HepG2 (cell line): ENCODE results near the gene ATRNL1. TPM values are rescaled to one million over a fixed set of nuclear protein-coding genes. Genes with fewer than 3 reads are reported as not detected.

Source experiments
- ATAC-seq: fragments of 200-7000 bp; cut with Tn5 transposase; 3 replicates; pipeline ENCODE4 v1.9.1; 2020; ENCODE audit warnings: mild to moderate bottlenecking, moderate library complexity
- BruUV-seq: library from RNA; stranded (reverse); fragments of 400-500 nt; replicated peaks from 2 replicates; lab custom pipeline; 2021; lab: Mats Ljungman, UMichigan
- CTCF ChIA-PET: fragments of 300-600 bp; formaldehyde crosslinking; extraction: SDS; loops from one replicate; lab custom pipeline; 2021; ENCODE audit warnings: low total read pairs, inconsistent platforms, low intra/inter-chr PET ratio; lab: Yijun Ruan, JAX
- POLR2A ChIA-PET: fragments of 350-600 bp; sonication (Branson Sonifier 250); formaldehyde crosslinking; loops from one replicate; lab custom pipeline; 2020; ENCODE audit warnings: antibody characterized with exemption, inconsistent platforms; lab: Yijun Ruan, JAX
- DNase-seq: peaks from one replicate; pipeline ENCODE4 v3.0.0-alpha.2; 2015; ENCODE audit warnings: low spot score
- FAIRE-seq: peaks from 3 replicates; lab custom pipeline; 2011; peaks lifted over from hg19 to GRCh38; lab: Jason Lieb, UNC
- H2AFZ ChIP-seq: one replicate; pipeline ENCODE4 v1.6.1; 2011; ENCODE audit warnings: low read length, inconsistent platforms
- H3K27ac ChIP-seq: fragments of 300-600 bp; 3 replicates; pipeline ENCODE4 v1.8.0; 2011; ENCODE audit warnings: mixed run types, mild to moderate bottlenecking, mixed read lengths, low read length, inconsistent platforms; ENCODE audit not compliant: insufficient read depth; ENCODE audit errors: extremely low read length
- H3K27me3 ChIP-seq, 2 experiments: fragments of 200-600 bp in 1 of 2; 2 replicates in 1 of 2; 3 replicates in 1 of 2; pipeline versions ENCODE4 v1.6.0 to v1.8.0; 2011; ENCODE audit warnings: low read length in 2 of 2, mild to moderate bottlenecking in 2 of 2, moderate library complexity in 2 of 2, inconsistent platforms in 1 of 2; ENCODE audit not compliant: insufficient read depth in 2 of 2, control insufficient read depth in 1 of 2
- H3K36me3 ChIP-seq, 2 experiments: fragments of 200-600 bp in 1 of 2; replicated peaks in 1 of 2; 2 replicates in 1 of 2; 3 replicates in 1 of 2; pipeline versions ENCODE4 v1.5.1 to v1.8.0; 2011; ENCODE audit warnings: low read length in 2 of 2, inconsistent platforms in 1 of 2; ENCODE audit not compliant: insufficient read depth in 2 of 2, control insufficient read depth in 1 of 2
- H3K4me1 ChIP-seq: 2 replicates; pipeline ENCODE4 v1.5.1; 2012; ENCODE audit warnings: low read length, inconsistent platforms; ENCODE audit not compliant: insufficient read depth
- H3K4me2 ChIP-seq: 2 replicates; pipeline ENCODE4 v1.6.0; 2011; ENCODE audit warnings: low read depth, low read length, inconsistent platforms
- H3K4me3 ChIP-seq, 3 experiments: fragments of 200-600 bp in 1 of 3; sonication (generic), shearing (Covaris generic) in 1 of 3; replicated peaks in 1 of 3; 2 replicates each; pipeline ENCODE4 v1.5.1; 2011 to 2016; ENCODE audit warnings: low read length in 3 of 3, inconsistent platforms in 2 of 3, low read depth in 2 of 3, mild to moderate bottlenecking in 2 of 3, control low read depth in 1 of 3, mixed read lengths in 1 of 3; ENCODE audit not compliant: insufficient read depth in 1 of 3
- H3K79me2 ChIP-seq: one replicate; pipeline ENCODE4 v1.6.1; 2011; ENCODE audit warnings: low read length, inconsistent platforms; ENCODE audit not compliant: insufficient read depth
- H3K9ac ChIP-seq: 2 replicates; pipeline ENCODE4 v1.6.0; 2011; ENCODE audit warnings: mild to moderate bottlenecking, low read depth, low read length, inconsistent platforms; ENCODE audit not compliant: insufficient read depth
- H3K9me3 ChIP-seq: 2 replicates; pipeline ENCODE4 v1.5.1; 2012; ENCODE audit warnings: mild to moderate bottlenecking, low read length
- H4K20me1 ChIP-seq: 2 replicates; pipeline ENCODE4 v1.6.0; 2011; ENCODE audit warnings: inconsistent platforms, mild to moderate bottlenecking, low read length, moderate library complexity; ENCODE audit not compliant: insufficient read depth
- HNRNPUL1 ChIP-seq: fragments of 200-400 bp; formaldehyde crosslinking; IDR thresholded peaks from 2 replicates; pipeline ENCODE4 v1.6.1; 2017; ENCODE audit warnings: low read depth, mild to moderate bottlenecking, low read length, moderate library complexity
- KLF13 ChIP-seq: sonication (generic); formaldehyde crosslinking; IDR thresholded peaks from 2 replicates; pipeline ENCODE4 v1.4.0; 2020; ENCODE audit warnings: mild to moderate bottlenecking, missing genetic modification reagents
- MTA1 ChIP-seq: sonication (generic); formaldehyde crosslinking; IDR thresholded peaks from 2 replicates; pipeline ENCODE4 v1.4.0; 2020; ENCODE audit warnings: missing genetic modification reagents, mild to moderate bottlenecking, borderline replicate concordance
- NR2F6 ChIP-seq, 2 experiments: IDR thresholded peaks; 2 replicates each; pipeline ENCODE4 v1.6.1; 2016; ENCODE audit warnings: antibody characterized with exemption in 1 of 2, mild to moderate bottlenecking in 1 of 2
- REXO4 ChIP-seq: sonication (generic); formaldehyde crosslinking; IDR thresholded peaks from 2 replicates; pipeline ENCODE4 v1.8.0; 2022; ENCODE audit warnings: missing genetic modification reagents, mild to moderate bottlenecking, borderline replicate concordance
- ZFX ChIP-seq: sonication (generic); formaldehyde crosslinking; IDR thresholded peaks from 2 replicates; pipeline ENCODE4 v1.4.0; 2020; ENCODE audit warnings: mild to moderate bottlenecking, low read depth, missing genetic modification reagents, moderate library complexity
- ZNF256 ChIP-seq: sonication (generic); formaldehyde crosslinking; conservative IDR thresholded peaks from 2 replicates; pipeline ENCODE4 v1.4.0; 2020; ENCODE audit warnings: missing genetic modification reagents
- ZNF616 ChIP-seq: sonication (generic); formaldehyde crosslinking; IDR thresholded peaks from 2 replicates; pipeline ENCODE4 v1.5.0; 2020; ENCODE audit warnings: low read depth, mild to moderate bottlenecking, missing genetic modification reagents
- ZSCAN12 ChIP-seq: sonication (generic); formaldehyde crosslinking; IDR thresholded peaks from 2 replicates; pipeline ENCODE4 v1.9.0; 2021; ENCODE audit warnings: mild to moderate bottlenecking, missing genetic modification reagents
- WGBS: methylation state at CpG from one replicate; pipeline ENCODE4 v1.1.6; 2017; ENCODE audit warnings: low lambda C conversion rate; 5-methylcytosine and 5-hydroxymethylcytosine counted together
- in situ Hi-C: cut with HindIII; loops from 2 replicates; pipeline ENCODE4 v1.10.0; 2017; ENCODE audit warnings: low pct_unique_long_range_greater_than_20kb; ENCODE audit not compliant: extremely low pct_ligation_motif_present
- intact Hi-C: fragments of 100-400 bp; cut with micrococcal nuclease; formaldehyde crosslinking; loops from one replicate; pipeline ENCODE4 v1.10.0; 2022; ENCODE audit not compliant: unreplicated experiment
- polyA plus RNA-seq, 8 experiments: library from polyadenylated mRNA; depleted of rRNA in 3 of 8; stranded (reverse) in 7 of 8; unstranded in 1 of 8; fragments of >200 nt; fragmentation: Illumina TruSeq in 4 of 8; extraction: Trizol in 4 of 8; gene quantifications; 2 replicates each; pipeline versions ENCODE4 v1.2.1 to v1.2.3, GENCODE V29; 2011 to 2016; ENCODE audit warnings: low read depth in 4 of 8, missing spikeins in 1 of 8, mixed read lengths in 1 of 8; ENCODE audit not compliant: insufficient read depth in 1 of 8
- total RNA-seq, 5 experiments: library from RNA; depleted of rRNA; stranded (reverse); fragments of >200 nt; fragmentation: Illumina TruSeq; extraction: Trizol; gene quantifications; 2 replicates each; pipeline ENCODE4 v1.2.3, GENCODE V29; 2016; ENCODE audit warnings: low read depth in 1 of 5
- TF ChIP-seq, protein P1 (sequence below): sonication (generic); formaldehyde crosslinking; IDR thresholded peaks from 2 replicates; pipeline ENCODE4 v1.8.0; 2022; ENCODE audit warnings: missing genetic modification reagents, mild to moderate bottlenecking, moderate library complexity, borderline replicate concordance
- TF ChIP-seq, protein P2 (sequence below): IDR thresholded peaks from 2 replicates; pipeline ENCODE4 v1.6.1; 2018; ENCODE audit warnings: missing genetic modification reagents, mild to moderate bottlenecking, missing compliant biosample characterization
- TF ChIP-seq, protein P3 (sequence below): sonication (generic); formaldehyde crosslinking; IDR thresholded peaks from 2 replicates; pipeline ENCODE4 v1.5.0; 2020; ENCODE audit warnings: missing genetic modification reagents
- TF ChIP-seq, protein P4 (sequence below): sonication (generic); formaldehyde crosslinking; IDR thresholded peaks from 2 replicates; pipeline ENCODE4 v1.4.0; 2020; ENCODE audit warnings: missing genetic modification reagents

ATRNL1 gene
- total and polyA plus RNA-seq, 2 of the 13 experiments (the other 11 are each of a cell fraction or from before 2014, with no cell fraction given): 0.04 TPM; not detected in 1

DNA sequence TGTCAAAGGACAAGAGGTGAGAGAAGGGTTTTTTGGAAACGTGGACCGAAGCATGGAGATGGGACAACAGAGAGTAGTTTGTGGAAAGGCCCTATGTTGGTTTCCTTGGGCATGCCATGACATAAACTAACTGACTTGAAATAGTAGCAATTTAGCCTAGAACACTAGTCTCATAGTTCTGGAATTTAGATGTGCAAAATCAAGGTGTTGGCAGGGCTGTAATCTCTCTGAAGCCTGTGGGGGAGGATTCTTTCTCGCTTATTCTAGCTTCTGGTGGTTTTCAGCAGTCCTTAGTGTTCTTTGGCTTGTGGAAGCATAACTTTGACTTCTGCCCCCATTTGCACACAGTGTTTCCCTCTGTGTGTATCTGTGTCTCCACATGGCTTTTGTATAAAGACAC is 896.5 kb downstream of the ATRNL1 start:
- Histone ChIP-seq H4K20me1 (no peaks in the 10 kb centered on the region), H2AFZ (no peak overlapping the region), H3K36me3 (no peaks in the 10 kb centered on the region), H3K9me3 (peaks cover 12% of the 10 kb centered on the region; the same call in 1 of the 2 replicates), H3K4me2 (no peak overlapping the region), H3K9ac (no peak overlapping the region), H3K4me3 (no peak overlapping the region), H3K27me3 (no peaks in the 10 kb centered on the region), H3K4me1 (no peaks in the 10 kb centered on the region), H3K79me2 (no peaks in the 10 kb centered on the region), H3K27ac (no peak overlapping the region)
- WGBS: 0% methylated on average over 3 of the region's 3 CpGs
- ChIA-PET POLR2A (no interaction called here), CTCF (no interaction called here)
- in situ Hi-C loops (no loop called here), intact Hi-C loops (no loop called here)
- no peak for ATAC-seq
- no peak for FAIRE-seq
- no TSS peak for BruUV-seq
- DNase-seq: no peak
- TF ChIP-seq MTA1 (CRISPR knock-in tag) (no peak), REXO4 (CRISPR knock-in tag) (no peak), ZNF616 (CRISPR knock-in tag) (no peak), HNRNPUL1 (no peak), NR2F6 (IDR thresholded peaks at IDR 0.05) (no peak), NR2F6 (CRISPR knock-in tag; IDR thresholded peaks at IDR 0.05) (no peak), KLF13 (CRISPR knock-in tag) (no peak), ZFX (CRISPR knock-in tag) (no peak), ZNF256 (CRISPR knock-in tag) (no peak), ZSCAN12 (CRISPR knock-in tag) (no peak)
- TF ChIP-seq, protein P1, sequence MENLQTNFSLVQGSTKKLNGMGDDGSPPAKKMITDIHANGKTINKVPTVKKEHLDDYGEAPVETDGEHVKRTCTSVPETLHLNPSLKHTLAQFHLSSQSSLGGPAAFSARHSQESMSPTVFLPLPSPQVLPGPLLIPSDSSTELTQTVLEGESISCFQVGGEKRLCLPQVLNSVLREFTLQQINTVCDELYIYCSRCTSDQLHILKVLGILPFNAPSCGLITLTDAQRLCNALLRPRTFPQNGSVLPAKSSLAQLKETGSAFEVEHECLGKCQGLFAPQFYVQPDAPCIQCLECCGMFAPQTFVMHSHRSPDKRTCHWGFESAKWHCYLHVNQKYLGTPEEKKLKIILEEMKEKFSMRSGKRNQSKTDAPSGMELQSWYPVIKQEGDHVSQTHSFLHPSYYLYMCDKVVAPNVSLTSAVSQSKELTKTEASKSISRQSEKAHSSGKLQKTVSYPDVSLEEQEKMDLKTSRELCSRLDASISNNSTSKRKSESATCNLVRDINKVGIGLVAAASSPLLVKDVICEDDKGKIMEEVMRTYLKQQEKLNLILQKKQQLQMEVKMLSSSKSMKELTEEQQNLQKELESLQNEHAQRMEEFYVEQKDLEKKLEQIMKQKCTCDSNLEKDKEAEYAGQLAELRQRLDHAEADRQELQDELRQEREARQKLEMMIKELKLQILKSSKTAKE (CRISPR knock-in tag): no peak
- TF ChIP-seq, protein P2, sequence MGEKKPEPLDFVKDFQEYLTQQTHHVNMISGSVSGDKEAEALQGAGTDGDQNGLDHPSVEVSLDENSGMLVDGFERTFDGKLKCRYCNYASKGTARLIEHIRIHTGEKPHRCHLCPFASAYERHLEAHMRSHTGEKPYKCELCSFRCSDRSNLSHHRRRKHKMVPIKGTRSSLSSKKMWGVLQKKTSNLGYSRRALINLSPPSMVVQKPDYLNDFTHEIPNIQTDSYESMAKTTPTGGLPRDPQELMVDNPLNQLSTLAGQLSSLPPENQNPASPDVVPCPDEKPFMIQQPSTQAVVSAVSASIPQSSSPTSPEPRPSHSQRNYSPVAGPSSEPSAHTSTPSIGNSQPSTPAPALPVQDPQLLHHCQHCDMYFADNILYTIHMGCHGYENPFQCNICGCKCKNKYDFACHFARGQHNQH: no peak
- TF ChIP-seq, protein P3, sequence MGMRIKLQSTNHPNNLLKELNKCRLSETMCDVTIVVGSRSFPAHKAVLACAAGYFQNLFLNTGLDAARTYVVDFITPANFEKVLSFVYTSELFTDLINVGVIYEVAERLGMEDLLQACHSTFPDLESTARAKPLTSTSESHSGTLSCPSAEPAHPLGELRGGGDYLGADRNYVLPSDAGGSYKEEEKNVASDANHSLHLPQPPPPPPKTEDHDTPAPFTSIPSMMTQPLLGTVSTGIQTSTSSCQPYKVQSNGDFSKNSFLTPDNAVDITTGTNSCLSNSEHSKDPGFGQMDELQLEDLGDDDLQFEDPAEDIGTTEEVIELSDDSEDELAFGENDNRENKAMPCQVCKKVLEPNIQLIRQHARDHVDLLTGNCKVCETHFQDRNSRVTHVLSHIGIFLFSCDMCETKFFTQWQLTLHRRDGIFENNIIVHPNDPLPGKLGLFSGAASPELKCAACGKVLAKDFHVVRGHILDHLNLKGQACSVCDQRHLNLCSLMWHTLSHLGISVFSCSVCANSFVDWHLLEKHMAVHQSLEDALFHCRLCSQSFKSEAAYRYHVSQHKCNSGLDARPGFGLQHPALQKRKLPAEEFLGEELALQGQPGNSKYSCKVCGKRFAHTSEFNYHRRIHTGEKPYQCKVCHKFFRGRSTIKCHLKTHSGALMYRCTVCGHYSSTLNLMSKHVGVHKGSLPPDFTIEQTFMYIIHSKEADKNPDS (CRISPR knock-in tag): no peak
- TF ChIP-seq, protein P4, sequence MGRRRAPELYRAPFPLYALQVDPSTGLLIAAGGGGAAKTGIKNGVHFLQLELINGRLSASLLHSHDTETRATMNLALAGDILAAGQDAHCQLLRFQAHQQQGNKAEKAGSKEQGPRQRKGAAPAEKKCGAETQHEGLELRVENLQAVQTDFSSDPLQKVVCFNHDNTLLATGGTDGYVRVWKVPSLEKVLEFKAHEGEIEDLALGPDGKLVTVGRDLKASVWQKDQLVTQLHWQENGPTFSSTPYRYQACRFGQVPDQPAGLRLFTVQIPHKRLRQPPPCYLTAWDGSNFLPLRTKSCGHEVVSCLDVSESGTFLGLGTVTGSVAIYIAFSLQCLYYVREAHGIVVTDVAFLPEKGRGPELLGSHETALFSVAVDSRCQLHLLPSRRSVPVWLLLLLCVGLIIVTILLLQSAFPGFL (CRISPR knock-in tag): no peak
